HG03135 (cell line): ENCODE data around the gene PTX3.

Experiments
- ATAC-seq: cut with Tn5 transposase; IDR thresholded peaks from one replicate; pipeline ENCODE4 v1.9.1; 2021; ENCODE audit warnings: mild to moderate bottlenecking, moderate library complexity; ENCODE audit not compliant: unreplicated experiment

Gene PTX3

GRCh38 chr3:157436583-157437291 is at the start of gene PTX3:
PTX3 (plus strand) TSS chr3:157436850; CDS start chr3:157436934, 84 bp downstream.
- no peak for ATAC-seq

- no peak for ATAC-seq
Measured at GRCh38 chr3:157387708-157388435, 48.8 kb upstream of the PTX3 start.

GRCh38 chr3:157388976-157389375 is 47.7 kb upstream of the PTX3 start:
- ATAC-seq = no peak

GRCh38 chr3:157390713-157391515 is 45.7 kb upstream of the PTX3 start:
- no peak for ATAC-seq

GRCh38 chr3:157392104-157392503 is 44.5 kb upstream of the PTX3 start:
- no peak for ATAC-seq

GRCh38 chr3:157393113-157393512 is 43.5 kb upstream of the PTX3 start:
- no peak for ATAC-seq

GRCh38 chr3:157394411-157394810 is 42.2 kb upstream of the PTX3 start:
- no peak for ATAC-seq

- ATAC-seq = no peak
Measured at GRCh38 chr3:157398598-157398997, 38.1 kb upstream of the PTX3 start.

GRCh38 chr3:157404381-157404780 is 32.3 kb upstream of the PTX3 start:
- ATAC-seq = no peak

- ATAC-seq = no peak
Measured at GRCh38 chr3:157405457-157405856, 31.2 kb upstream of the PTX3 start.

GRCh38 chr3:157406394-157406793 is 30.3 kb upstream of the PTX3 start:
- ATAC-seq = no peak

- ATAC-seq = no peak
Measured at GRCh38 chr3:157407769-157408168, 28.9 kb upstream of the PTX3 start.

GRCh38 chr3:157408499-157409149 is 28.0 kb upstream of the PTX3 start:
- no peak for ATAC-seq

- no peak for ATAC-seq
Measured at GRCh38 chr3:157409516-157409915, 27.1 kb upstream of the PTX3 start.

GRCh38 chr3:157410945-157411344 is 25.7 kb upstream of the PTX3 start:
- ATAC-seq = no peak

- ATAC-seq = no peak
Measured at GRCh38 chr3:157412323-157412855, 24.3 kb upstream of the PTX3 start.

- ATAC-seq = no peak
Measured at GRCh38 chr3:157414861-157415260, 21.8 kb upstream of the PTX3 start.

- ATAC-seq = no peak
Measured at GRCh38 chr3:157416347-157417087, 20.1 kb upstream of the PTX3 start.

- ATAC-seq = no peak
Measured at GRCh38 chr3:157417247-157417646, 19.4 kb upstream of the PTX3 start.

- ATAC-seq = no peak
Measured at GRCh38 chr3:157418104-157418503, 18.5 kb upstream of the PTX3 start.
